GM18508 (cell line): ENCODE results near the gene OR11H6.
"Not testable (repeated sequence)": the region's sequence is repeated elsewhere in the genome, so short reads cannot be mapped to it uniquely, and the experiment has no call there.

ENCODE experiments used
- ATAC-seq: cut with Tn5 transposase; IDR thresholded peaks from one replicate; pipeline ENCODE4 v1.9.1; 2021; ENCODE audit warnings: moderate number of reproducible peaks; ENCODE audit not compliant: insufficient read depth, unreplicated experiment

Gene OR11H6, protein sequence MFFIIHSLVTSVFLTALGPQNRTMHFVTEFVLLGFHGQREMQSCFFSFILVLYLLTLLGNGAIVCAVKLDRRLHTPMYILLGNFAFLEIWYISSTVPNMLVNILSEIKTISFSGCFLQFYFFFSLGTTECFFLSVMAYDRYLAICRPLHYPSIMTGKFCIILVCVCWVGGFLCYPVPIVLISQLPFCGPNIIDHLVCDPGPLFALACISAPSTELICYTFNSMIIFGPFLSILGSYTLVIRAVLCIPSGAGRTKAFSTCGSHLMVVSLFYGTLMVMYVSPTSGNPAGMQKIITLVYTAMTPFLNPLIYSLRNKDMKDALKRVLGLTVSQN

GRCh38 chr14:20223410-20223809 is at the start of gene OR11H6:
OR11H6 (plus strand) TSS chr14:20223710; CDS start chr14:20223710, 0 bp downstream.
- no peak for ATAC-seq

DNA sequence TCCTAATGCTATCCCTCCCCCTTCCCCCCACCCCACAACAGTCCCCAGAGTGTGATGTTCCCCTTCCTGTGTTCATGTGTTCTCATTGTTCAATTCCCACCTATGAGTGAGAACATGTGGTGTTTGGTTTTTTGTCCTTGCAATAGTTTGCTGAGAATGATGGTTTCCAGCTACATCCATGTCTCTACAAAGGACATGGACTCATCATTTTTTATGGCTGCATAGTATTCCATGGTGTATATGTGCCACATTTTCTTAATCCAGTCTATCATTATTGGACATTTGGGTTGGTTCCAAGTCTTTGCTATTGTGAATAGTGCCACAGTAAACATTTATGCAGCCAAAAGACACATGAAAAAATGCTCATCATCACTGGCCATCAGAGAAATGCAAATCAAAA is 49.3 kb upstream of the OR11H6 start:
- not testable (repeated sequence) for ATAC-seq

DNA sequence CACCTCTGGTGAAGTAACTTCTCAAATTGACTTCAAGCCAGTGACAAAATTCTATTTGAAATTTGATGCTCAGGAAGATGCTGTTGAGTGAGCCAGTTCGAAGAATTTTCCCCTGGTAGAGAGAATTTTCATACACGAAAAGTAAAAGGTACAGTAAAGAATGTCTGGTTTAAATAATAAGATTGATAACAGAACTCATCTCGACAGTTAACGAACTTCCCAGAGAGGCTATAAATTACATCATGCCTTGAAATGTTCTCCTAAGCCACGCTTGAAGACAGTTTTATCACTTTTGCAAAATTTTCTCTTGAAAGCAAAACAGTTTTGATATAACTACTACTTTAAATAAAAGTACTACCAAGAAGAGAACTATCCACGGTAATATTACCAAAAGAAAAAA is 47.2 kb upstream of the OR11H6 start:
- ATAC-seq: no peak

- no peak for ATAC-seq
Measured at GRCh38 chr14:20177433-20177974, 46.0 kb upstream of the OR11H6 start.

DNA sequence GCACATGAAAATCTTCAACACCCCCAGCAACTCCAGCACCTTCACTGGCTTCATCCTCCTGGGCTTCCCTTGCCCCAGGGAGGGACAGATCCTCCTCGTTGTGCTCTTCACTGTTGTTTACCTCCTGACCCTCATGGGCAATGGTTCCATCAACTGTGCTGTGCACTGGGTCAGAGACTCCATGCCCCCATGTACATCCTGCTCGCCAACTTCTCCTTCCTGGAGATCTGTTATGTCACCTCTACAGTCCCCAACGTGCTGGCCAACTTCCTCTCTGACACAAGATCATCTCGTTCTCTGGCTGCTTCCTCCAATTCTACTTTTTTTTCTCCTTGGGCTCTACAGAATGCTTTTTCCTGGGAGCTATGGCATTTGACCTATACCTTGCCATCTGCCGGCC is 44.3 kb upstream of the OR11H6 start:
- no peak for ATAC-seq

DNA sequence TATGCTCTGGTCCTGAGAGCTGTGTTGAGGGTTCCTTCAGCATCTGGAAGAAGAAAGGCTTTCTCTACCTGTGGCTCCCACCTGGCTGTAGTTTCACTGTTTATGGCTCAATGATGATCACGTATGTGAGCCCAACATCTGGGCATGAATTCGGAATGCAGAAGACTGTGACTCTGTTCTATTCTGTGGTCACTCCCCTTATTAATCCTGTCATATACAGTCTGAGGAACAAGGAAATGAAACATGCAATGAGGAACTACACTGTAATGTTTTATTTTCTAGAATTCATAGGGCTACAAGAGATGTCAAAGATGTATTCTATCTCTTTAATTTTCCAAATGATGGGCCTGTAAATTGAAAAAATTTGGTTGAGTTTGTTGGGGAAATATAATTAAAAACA is 43.6 kb upstream of the OR11H6 start:
- ATAC-seq: no peak

- no peak for ATAC-seq
Measured at GRCh38 chr14:20180486-20180885, 43.0 kb upstream of the OR11H6 start.

- ATAC-seq: no peak
Measured at GRCh38 chr14:20184181-20184580, 39.3 kb upstream of the OR11H6 start.

DNA sequence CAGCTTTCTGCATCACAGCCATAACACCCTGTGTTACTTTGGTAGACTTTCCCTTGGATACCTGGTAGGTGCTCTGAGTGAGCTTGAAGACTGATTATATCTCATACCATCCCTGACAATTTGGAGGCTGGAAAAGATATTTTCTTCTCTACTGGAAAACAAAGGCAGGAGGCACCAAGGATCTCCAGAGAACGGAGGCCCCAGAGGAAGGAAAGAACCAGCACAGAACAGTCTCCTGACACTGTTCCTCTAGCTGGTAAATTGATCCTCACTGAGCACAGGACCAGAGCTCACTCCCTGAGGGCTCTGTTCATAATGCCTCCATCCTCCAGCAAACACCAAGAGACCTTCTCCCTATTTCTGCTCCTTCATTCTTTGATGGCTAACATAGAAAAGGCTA is 32.9 kb upstream of the OR11H6 start, which contains the start of gene OR11G2:
Gene OR11G2, plus strand, starts transcription at position 301 of the 400 bp plus-strand sequence. CDS start 6,542 bp downstream, outside the sequence.
- no peak for ATAC-seq

- ATAC-seq: no peak
Measured at GRCh38 chr14:20191396-20191795, 32.1 kb upstream of the OR11H6 start.

- ATAC-seq: no peak
Measured at GRCh38 chr14:20194101-20194500, 29.4 kb upstream of the OR11H6 start.

DNA sequence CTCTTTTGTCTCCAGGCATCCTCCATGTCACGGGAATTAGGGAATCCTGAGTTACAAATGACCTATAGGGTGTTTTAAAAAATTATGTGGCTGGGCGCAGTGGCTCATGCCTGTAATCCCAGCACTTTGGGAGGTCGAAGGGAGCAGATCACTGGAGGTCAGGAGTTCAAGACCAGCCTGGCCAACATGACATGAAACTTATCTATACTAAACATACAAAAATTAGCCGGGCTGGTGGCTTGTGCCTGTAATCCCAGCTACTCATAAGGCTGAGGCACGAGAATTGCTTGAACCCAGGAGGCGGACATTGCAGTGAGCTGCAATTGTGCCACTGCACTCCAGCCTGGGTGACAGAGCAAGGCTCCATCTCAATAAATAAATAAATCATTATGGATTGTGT is 28.3 kb upstream of the OR11H6 start:
- ATAC-seq: not testable (repeated sequence)

- ATAC-seq: no peak
Measured at GRCh38 chr14:20195911-20196310, 27.6 kb upstream of the OR11H6 start.

GRCh38 chr14:20197459-20197858 is 26.1 kb upstream of the OR11H6 start:
- ATAC-seq: no peak

GRCh38 chr14:20198991-20199390 is 24.5 kb upstream of the OR11H6 start:
- no peak for ATAC-seq

- ATAC-seq: no peak
Measured at GRCh38 chr14:20204721-20205120, 18.8 kb upstream of the OR11H6 start.

DNA sequence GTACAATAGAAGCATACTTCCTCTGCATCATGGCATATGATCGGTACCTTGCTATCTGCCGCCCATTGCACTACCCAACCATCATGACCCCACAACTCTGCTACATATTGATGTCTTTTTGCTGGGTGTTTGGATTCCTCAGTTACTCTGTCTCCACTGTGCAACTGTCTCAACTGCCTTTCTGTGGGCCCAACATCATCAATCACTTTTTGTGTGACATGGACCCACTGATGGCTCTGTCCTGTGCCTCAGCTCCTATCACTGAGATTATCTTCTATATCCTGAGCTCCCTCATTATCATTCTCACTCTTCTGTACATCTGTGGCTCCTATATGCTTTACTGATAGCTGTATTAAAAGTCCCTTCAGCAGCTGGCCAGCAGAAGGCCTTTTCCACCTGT is 13.9 kb upstream of the OR11H6 start:
- no peak for ATAC-seq

- not testable (repeated sequence) for ATAC-seq
Measured at GRCh38 chr14:20212406-20212805, 11.1 kb upstream of the OR11H6 start.

DNA sequence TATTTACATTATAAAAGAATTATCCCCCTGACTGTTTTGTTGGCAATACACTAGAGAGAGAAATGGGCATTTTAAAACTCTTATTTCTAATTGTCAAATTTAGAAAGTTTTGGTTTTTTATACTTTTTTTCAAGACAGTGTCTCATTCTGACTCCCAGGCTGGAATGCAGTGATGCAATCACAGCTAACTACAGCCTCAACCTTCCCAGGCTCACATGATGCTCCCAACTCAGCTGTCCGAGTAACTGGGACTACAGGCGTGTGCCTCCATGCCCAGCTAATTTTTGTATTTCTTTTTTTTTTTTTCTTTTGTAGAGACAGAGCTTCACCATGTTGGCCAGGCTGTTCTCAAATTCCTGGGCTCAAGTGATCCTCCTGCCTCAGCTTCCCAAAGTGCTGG is 8.3 kb upstream of the OR11H6 start:
- ATAC-seq: no peak

GRCh38 chr14:20219033-20219432 is 4.5 kb upstream of the OR11H6 start:
- no peak for ATAC-seq

DNA sequence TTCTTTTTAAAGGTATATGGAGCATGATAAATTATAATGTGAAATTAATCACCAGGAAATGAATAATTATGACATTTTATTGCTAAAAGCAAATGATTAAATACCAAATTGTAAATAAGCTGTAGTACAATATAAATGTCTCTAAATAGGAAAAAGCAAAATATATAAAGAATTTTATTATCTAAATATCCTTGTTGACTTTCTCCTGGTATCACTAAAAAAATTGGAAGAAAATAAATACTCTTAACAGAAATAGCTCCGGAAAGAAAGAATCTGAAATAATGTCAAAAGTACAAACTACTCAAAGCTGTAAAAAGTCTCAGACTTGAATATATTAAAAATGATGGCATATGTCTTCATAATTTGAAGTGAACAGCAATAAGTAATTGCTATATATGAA is 5.2 kb downstream of the OR11H6 start, which contains the start of gene OR11H7:
Gene OR11H7, plus strand, starts transcription at position 301 of the 400 bp plus-strand sequence.
- no peak for ATAC-seq

GRCh38 chr14:20235415-20235814 is 11.9 kb downstream of the OR11H6 start:
- not testable (repeated sequence) for ATAC-seq
